Fibroblast of gingiva (primary cell): ENCODE measurements around the gene NEB.
"Not testable (repeated sequence)": the region's sequence is repeated elsewhere in the genome, so short reads cannot be mapped to it uniquely, and the experiment has no call there.

Experiments used
- DNase-seq: peaks from one replicate; pipeline ENCODE4 v3.0.0-alpha.2; 2011; ENCODE audit warnings: low read depth

Gene NEB

GRCh38 chr2:151607459-151608424 is 126.5 kb downstream of the NEB start:
- DNase-seq = not testable (repeated sequence)

- not testable (repeated sequence) for DNase-seq
These were observed 130.7 kb downstream of the NEB start for GRCh38 chr2:151603530-151603929.

- DNase-seq = not testable (repeated sequence)
These were observed 131.9 kb downstream of the NEB start for GRCh38 chr2:151602402-151602801.

- DNase-seq = not testable (repeated sequence)
These were observed 132.5 kb downstream of the NEB start for GRCh38 chr2:151601803-151602202.

GRCh38 chr2:151596903-151597608 is 137.2 kb downstream of the NEB start:
- not testable (repeated sequence) for DNase-seq

- DNase-seq = not testable (repeated sequence)
These were observed 142.4 kb downstream of the NEB start for GRCh38 chr2:151591908-151592255.

GRCh38 chr2:151591250-151591907 is 142.9 kb downstream of the NEB start:
- not testable (repeated sequence) for DNase-seq

- not testable (repeated sequence) for DNase-seq
These were observed 153.0 kb downstream of the NEB start for GRCh38 chr2:151581300-151581699.

- DNase-seq = not testable (repeated sequence)
These were observed 153.6 kb downstream of the NEB start for GRCh38 chr2:151580697-151581096.

GRCh38 chr2:151577116-151577515 is 157.2 kb downstream of the NEB start:
- no peak for DNase-seq

GRCh38 chr2:151576080-151576479 is 158.2 kb downstream of the NEB start:
- no peak for DNase-seq

GRCh38 chr2:151575338-151575737 is 158.9 kb downstream of the NEB start:
- DNase-seq = no peak

- no peak for DNase-seq
These were observed 164.1 kb downstream of the NEB start for GRCh38 chr2:151570191-151570590.

GRCh38 chr2:151569167-151569566 is 165.1 kb downstream of the NEB start:
- no peak for DNase-seq

GRCh38 chr2:151568501-151568900 is 165.8 kb downstream of the NEB start:
- no peak for DNase-seq

- DNase-seq = no peak
These were observed 167.3 kb downstream of the NEB start for GRCh38 chr2:151567006-151567405.

GRCh38 chr2:151562398-151562797 is 171.9 kb downstream of the NEB start:
- no peak for DNase-seq

- no peak for DNase-seq
These were observed 174.0 kb downstream of the NEB start for GRCh38 chr2:151560289-151560688.

- not testable (repeated sequence) for DNase-seq
These were observed 174.8 kb downstream of the NEB start for GRCh38 chr2:151559431-151559830.

- DNase-seq = not testable (repeated sequence)
These were observed 176.4 kb downstream of the NEB start for GRCh38 chr2:151557883-151558282.

GRCh38 chr2:151556121-151556520 is 178.2 kb downstream of the NEB start:
- no peak for DNase-seq

- no peak for DNase-seq
These were observed 182.0 kb downstream of the NEB start for GRCh38 chr2:151552287-151552686.

- DNase-seq = no peak
These were observed 182.7 kb downstream of the NEB start for GRCh38 chr2:151551556-151551955.
